Neural progenitor cell (in vitro differentiated cells): Measurements from ENCODE around the gene RSPH6A. TPM values are rescaled to one million over a fixed set of nuclear protein-coding genes. Genes with fewer than 3 reads are reported as not detected.

ENCODE experiments used
- DNase-seq: peaks from one replicate; pipeline ENCODE4 v3.0.0-alpha.2; 2016; ENCODE audit warnings: low spot score
- H2AFZ ChIP-seq: fragments of 200-600 bp; sonication (generic); replicated peaks from 2 replicates; pipeline ENCODE4 v1.6.1; 2016; ENCODE audit warnings: antibody characterized with exemption
- H3F3A ChIP-seq: fragments of 200-600 bp; sonication (generic); 2 replicates; pipeline ENCODE4 v1.6.1; 2016; ENCODE audit warnings: antibody characterized with exemption, low read depth
- H3K27ac ChIP-seq: fragments of 200-600 bp; sonication (generic); 2 replicates; pipeline ENCODE4 v1.5.1; 2016; ENCODE audit warnings: mild to moderate bottlenecking
- H3K27me3 ChIP-seq: fragments of 200-600 bp; sonication (generic); 2 replicates; pipeline ENCODE4 v1.6.1; 2016; ENCODE audit warnings: mild to moderate bottlenecking, moderate library complexity
- H3K36me3 ChIP-seq: fragments of 200-600 bp; sonication (generic); 2 replicates; pipeline ENCODE4 v1.5.1; 2016
- H3K4me1 ChIP-seq: fragments of 200-600 bp; sonication (generic); 2 replicates; pipeline ENCODE4 v1.6.1; 2016; ENCODE audit warnings: mixed run types
- H3K4me2 ChIP-seq: fragments of 200-600 bp; sonication (generic); 2 replicates; pipeline ENCODE4 v1.6.1; 2016
- H3K4me3 ChIP-seq: fragments of 200-600 bp; sonication (generic); 2 replicates; pipeline ENCODE4 v1.5.1; 2016
- H3K79me2 ChIP-seq: fragments of 200-600 bp; sonication (generic); 2 replicates; pipeline ENCODE4 v1.6.1; 2016; ENCODE audit warnings: low read depth
- H3K9ac ChIP-seq: fragments of 200-600 bp; sonication (generic); 2 replicates; pipeline ENCODE4 v1.6.1; 2016
- H3K9me3 ChIP-seq: fragments of 200-600 bp; sonication (generic); 2 replicates; pipeline ENCODE4 v1.5.1; 2016; ENCODE audit warnings: low read depth
- H4K20me1 ChIP-seq: fragments of 200-600 bp; sonication (generic); 2 replicates; pipeline ENCODE4 v1.6.1; 2016; ENCODE audit warnings: low read depth
- H3K27ac Mint-ChIP-seq: 3 replicates; pipeline ENCODE4 v1.8.0; 2021; ENCODE audit warnings: mixed read lengths
- H3K27me3 Mint-ChIP-seq: 2 replicates; pipeline ENCODE4 v1.8.0; 2022; ENCODE audit warnings: low read depth, mild to moderate bottlenecking, inconsistent platforms, moderate library complexity, mixed read lengths; ENCODE audit not compliant: insufficient read depth
- H3K36me3 Mint-ChIP-seq: 3 replicates; pipeline ENCODE4 v1.8.0; 2021; ENCODE audit warnings: mixed read lengths
- H3K4me1 Mint-ChIP-seq: 3 replicates; pipeline ENCODE4 v1.8.0; 2021; ENCODE audit warnings: mixed read lengths
- H3K4me3 Mint-ChIP-seq: 3 replicates; pipeline ENCODE4 v1.8.0; 2021; ENCODE audit warnings: mild to moderate bottlenecking, moderate library complexity, mixed read lengths
- H3K9me3 Mint-ChIP-seq: 3 replicates; pipeline ENCODE4 v1.8.0; 2020; ENCODE audit warnings: mixed read lengths
- EZH2 ChIP-seq: fragments of 200-600 bp; sonication (generic); IDR thresholded peaks from 2 replicates; pipeline ENCODE4 v1.6.1; 2017; ENCODE audit warnings: antibody characterized with exemption, mild to moderate bottlenecking, moderate library complexity
- EZH2phosphoT487 ChIP-seq: fragments of 200-600 bp; sonication (generic); IDR thresholded peaks from 2 replicates; pipeline ENCODE4 v1.6.1; 2017; ENCODE audit warnings: antibody characterized with exemption
- total RNA-seq: library from RNA; depleted of rRNA; stranded (reverse); fragments of >200 nt; gene quantifications from 2 replicates; pipeline ENCODE4 v1.2.3, GENCODE V29; 2015; ENCODE audit warnings: low replicate concordance
- TF ChIP-seq, protein P1 (sequence below): fragments of 200-600 bp; sonication (generic); IDR thresholded peaks from 2 replicates; pipeline ENCODE4 v1.5.1; 2017; ENCODE audit warnings: antibody characterized with exemption, mild to moderate bottlenecking

RSPH6A gene
- total RNA-seq, 1 donor from 2014 or later = not detected

DNA sequence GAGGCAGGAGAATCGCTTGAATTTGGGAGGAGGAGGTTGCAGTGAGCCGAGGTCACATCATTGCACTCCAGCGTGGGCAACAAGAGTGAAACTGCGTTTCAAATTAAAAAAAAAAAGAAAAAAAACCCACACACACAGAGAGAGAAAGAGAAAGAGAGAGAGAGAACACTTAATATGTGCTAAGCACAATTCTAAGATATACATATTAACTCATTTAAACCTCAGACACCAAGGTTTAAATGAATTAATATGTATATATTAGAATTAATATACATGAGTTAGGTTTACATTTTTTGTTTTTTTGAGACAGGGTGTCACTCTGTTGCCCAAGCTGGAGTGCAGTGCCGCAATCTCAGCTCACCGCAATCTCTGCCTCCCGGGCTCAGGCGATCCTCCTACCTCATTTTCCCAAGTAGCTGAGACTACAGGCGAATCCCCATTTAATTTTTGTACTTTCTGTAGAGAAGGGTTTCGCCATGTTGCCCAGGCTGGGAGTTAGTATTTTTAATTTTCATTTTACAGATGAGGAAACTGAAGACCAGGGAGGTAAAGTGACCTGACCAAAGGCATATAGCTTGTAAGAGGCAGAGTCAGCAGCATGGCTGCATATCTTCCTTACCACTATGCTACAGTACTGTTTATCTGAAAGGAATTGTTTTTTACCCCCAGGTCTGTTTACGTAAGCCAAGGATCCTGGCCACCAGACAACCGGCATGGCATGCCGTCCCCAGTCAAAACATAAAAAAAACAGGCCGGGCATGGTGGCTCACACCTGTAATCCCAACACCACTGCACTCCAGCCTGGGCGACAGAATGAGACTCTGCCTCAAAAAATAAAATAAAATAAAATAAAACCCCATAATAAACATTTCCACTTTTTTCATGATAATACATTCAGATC, 45.5 kb upstream of the RSPH6A start:
- Histone ChIP-seq H3K4me2 (no peak overlapping the region), H3K36me3 (no peaks in the 10 kb centered on the region), H3K4me1 (peaks cover 4% of the 10 kb centered on the region), H3K9me3 (no peaks in the 10 kb centered on the region), H3K79me2 (peaks cover 79% of the 10 kb centered on the region), H3K27ac (no peak overlapping the region), H2AFZ (no peak overlapping the region), H3F3A (peaks cover 26% of the 10 kb centered on the region), H4K20me1 (peaks cover 16% of the 10 kb centered on the region), H3K4me3 (no peak overlapping the region), H3K27me3 (peaks cover 8% of the 10 kb centered on the region), H3K9ac (no peak overlapping the region)
- Mint-ChIP-seq H3K27me3 (peaks cover 23% of the 10 kb centered on the region), H3K9me3 (peaks cover 2% of the 10 kb centered on the region), H3K4me3 (peak overlapping the region; percentile 74), H3K27ac (no peak overlapping the region), H3K36me3 (peaks cover 11% of the 10 kb centered on the region), H3K4me1 (peaks cover 13% of the 10 kb centered on the region)
- DNase-seq = no peak
- TF ChIP-seq, protein P1, sequence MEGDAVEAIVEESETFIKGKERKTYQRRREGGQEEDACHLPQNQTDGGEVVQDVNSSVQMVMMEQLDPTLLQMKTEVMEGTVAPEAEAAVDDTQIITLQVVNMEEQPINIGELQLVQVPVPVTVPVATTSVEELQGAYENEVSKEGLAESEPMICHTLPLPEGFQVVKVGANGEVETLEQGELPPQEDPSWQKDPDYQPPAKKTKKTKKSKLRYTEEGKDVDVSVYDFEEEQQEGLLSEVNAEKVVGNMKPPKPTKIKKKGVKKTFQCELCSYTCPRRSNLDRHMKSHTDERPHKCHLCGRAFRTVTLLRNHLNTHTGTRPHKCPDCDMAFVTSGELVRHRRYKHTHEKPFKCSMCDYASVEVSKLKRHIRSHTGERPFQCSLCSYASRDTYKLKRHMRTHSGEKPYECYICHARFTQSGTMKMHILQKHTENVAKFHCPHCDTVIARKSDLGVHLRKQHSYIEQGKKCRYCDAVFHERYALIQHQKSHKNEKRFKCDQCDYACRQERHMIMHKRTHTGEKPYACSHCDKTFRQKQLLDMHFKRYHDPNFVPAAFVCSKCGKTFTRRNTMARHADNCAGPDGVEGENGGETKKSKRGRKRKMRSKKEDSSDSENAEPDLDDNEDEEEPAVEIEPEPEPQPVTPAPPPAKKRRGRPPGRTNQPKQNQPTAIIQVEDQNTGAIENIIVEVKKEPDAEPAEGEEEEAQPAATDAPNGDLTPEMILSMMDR = no peak
- no peak for TF ChIP-seq EZH2phosphoT487
- no peak for TF ChIP-seq EZH2

DNA sequence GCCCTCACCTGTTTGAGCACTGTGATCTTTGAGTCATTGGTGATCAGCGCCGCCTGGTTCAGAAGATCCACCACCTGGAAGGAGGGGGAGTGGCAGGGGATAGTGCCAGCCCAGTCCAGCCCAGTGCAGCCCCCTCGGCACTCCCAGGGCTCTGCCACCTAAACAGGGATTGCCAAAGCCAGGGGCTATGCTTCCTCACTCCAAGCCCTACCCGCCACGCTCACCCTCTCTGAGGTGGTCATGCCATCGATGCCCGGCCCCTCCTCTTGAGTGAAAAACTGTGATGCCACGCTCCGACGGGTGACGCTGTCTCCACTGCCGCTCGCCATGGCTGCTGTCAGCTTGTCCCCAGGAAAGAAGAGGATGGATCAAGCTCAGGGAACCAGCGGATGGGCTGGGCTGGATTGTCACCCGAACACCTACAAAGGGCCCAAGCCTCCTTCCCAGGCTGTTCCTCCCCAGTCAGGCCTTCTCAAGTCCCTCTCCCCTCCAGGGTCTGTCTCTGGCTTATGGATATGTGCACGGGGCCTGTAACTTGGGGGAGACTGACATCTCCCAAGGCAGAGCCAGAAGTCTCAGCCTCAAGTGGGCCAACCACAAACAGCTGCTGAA, 39.2 kb upstream of the RSPH6A start:
- Histone ChIP-seq H3K79me2 (peaks cover 42% of the 10 kb centered on the region), H3K9ac (no peak overlapping the region), H3K36me3 (no peaks in the 10 kb centered on the region), H3F3A (peaks cover 2% of the 10 kb centered on the region), H2AFZ (no peak overlapping the region), H4K20me1 (peaks cover 28% of the 10 kb centered on the region), H3K4me1 (no peaks in the 10 kb centered on the region), H3K27ac (no peak overlapping the region), H3K4me2 (no peak overlapping the region), H3K9me3 (no peaks in the 10 kb centered on the region), H3K4me3 (no peak overlapping the region), H3K27me3 (no peaks in the 10 kb centered on the region)
- H3K4me3 Mint-ChIP-seq = no peak overlapping the region
- H3K36me3 Mint-ChIP-seq = peaks cover 28% of the 10 kb centered on the region
- H3K4me1 Mint-ChIP-seq = no peaks in the 10 kb centered on the region
- TF ChIP-seq, protein P1 = no peak
- no peak for TF ChIP-seq EZH2
- no peak for TF ChIP-seq EZH2phosphoT487
- no peaks in the 10 kb centered on the region for H3K9me3 Mint-ChIP-seq
- no peak for DNase-seq
- H3K27ac Mint-ChIP-seq = no peak overlapping the region
- no peaks in the 10 kb centered on the region for H3K27me3 Mint-ChIP-seq

DNA sequence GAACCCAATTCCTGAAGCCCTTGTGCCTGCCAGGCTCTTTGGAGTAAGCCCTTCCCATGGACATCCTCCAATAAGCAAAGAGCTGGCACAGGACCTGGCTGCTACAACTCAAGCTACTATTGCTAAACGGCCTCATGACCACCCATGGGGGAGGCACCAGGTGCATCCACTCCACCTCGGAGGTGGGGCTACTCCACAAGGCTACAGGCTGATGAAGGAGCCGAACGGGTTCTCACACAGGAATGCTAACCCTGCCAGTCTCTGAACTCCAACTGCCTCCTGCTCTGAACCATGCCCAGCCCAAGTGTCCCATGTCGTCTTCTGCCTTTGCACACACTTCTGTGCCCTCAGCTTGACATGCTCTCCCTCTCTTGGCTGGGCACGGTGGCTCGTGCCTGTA, 37.9 kb upstream of the RSPH6A start:
- Histone ChIP-seq H4K20me1 (peaks cover 26% of the 10 kb centered on the region), H3K4me2 (no peak overlapping the region), H3K27me3 (no peaks in the 10 kb centered on the region), H3F3A (peaks cover 5% of the 10 kb centered on the region), H3K9ac (no peak overlapping the region), H2AFZ (no peak overlapping the region), H3K27ac (no peak overlapping the region), H3K79me2 (peaks cover 30% of the 10 kb centered on the region), H3K4me3 (no peak overlapping the region), H3K9me3 (no peaks in the 10 kb centered on the region), H3K4me1 (no peaks in the 10 kb centered on the region), H3K36me3 (no peaks in the 10 kb centered on the region)
- Mint-ChIP-seq H3K4me1 (no peaks in the 10 kb centered on the region), H3K36me3 (peaks cover 21% of the 10 kb centered on the region), H3K4me3 (no peak overlapping the region), H3K9me3 (no peaks in the 10 kb centered on the region), H3K27me3 (no peaks in the 10 kb centered on the region), H3K27ac (no peak overlapping the region)
- TF ChIP-seq EZH2 = no peak
- TF ChIP-seq, protein P1 = no peak
- no peak for TF ChIP-seq EZH2phosphoT487
- DNase-seq = no peak
